Stomach (tissue), 4 donors: ENCODE results near the gene SF1.
A peak's percentile ranks its signal among the peaks of the same experiment; 100 is the strongest.

Experiments
- CTCF ChIP-seq, 7 experiments: fragments of 450-650 bp in 4 of 7; fragments of 200-600 bp in 3 of 7; sonication (generic) in 3 of 7; IDR thresholded peaks; one replicate each; pipeline ENCODE4 v1.5.1; 2016 to 2019; ENCODE audit warnings: antibody characterized with exemption in 7 of 7, control low read depth in 2 of 7, mild to moderate bottlenecking in 1 of 7
- EP300 ChIP-seq: sonication (generic); formaldehyde crosslinking; IDR thresholded peaks from one replicate; pipeline ENCODE4 v1.6.1; 2017; ENCODE audit warnings: antibody characterized with exemption

- TF ChIP-seq CTCF (IDR thresholded peaks at IDR 0.05) (peak in 5 of 7 experiments; percentile 75 to 97 (median 88)), EP300 (no peak)
These were observed 55.0 kb downstream of the SF1 start, which contains the start of gene NRXN2 for GRCh38 chr11:64723117-64723906.
